AG09309 (cell line): ENCODE measurements around the gene TRAF2.

Experiments used
- DNase-seq: peaks from one replicate; pipeline ENCODE4 v3.0.0-alpha.2; 2010; ENCODE audit warnings: low read depth
- H3K4me3 ChIP-seq: 2 replicates; pipeline ENCODE4 v1.5.1; 2011; ENCODE audit warnings: mild to moderate bottlenecking, low read depth, low read length, moderate library complexity; ENCODE audit not compliant: control insufficient read depth
- TF ChIP-seq, protein P1 (sequence below): IDR thresholded peaks from 2 replicates; pipeline ENCODE4 v1.5.1; 2011; ENCODE audit warnings: mild to moderate bottlenecking, low read depth, low read length, inconsistent platforms; ENCODE audit not compliant: insufficient read depth, control insufficient read depth; ENCODE audit errors: missing control alignments

The TRAF2 gene

DNA sequence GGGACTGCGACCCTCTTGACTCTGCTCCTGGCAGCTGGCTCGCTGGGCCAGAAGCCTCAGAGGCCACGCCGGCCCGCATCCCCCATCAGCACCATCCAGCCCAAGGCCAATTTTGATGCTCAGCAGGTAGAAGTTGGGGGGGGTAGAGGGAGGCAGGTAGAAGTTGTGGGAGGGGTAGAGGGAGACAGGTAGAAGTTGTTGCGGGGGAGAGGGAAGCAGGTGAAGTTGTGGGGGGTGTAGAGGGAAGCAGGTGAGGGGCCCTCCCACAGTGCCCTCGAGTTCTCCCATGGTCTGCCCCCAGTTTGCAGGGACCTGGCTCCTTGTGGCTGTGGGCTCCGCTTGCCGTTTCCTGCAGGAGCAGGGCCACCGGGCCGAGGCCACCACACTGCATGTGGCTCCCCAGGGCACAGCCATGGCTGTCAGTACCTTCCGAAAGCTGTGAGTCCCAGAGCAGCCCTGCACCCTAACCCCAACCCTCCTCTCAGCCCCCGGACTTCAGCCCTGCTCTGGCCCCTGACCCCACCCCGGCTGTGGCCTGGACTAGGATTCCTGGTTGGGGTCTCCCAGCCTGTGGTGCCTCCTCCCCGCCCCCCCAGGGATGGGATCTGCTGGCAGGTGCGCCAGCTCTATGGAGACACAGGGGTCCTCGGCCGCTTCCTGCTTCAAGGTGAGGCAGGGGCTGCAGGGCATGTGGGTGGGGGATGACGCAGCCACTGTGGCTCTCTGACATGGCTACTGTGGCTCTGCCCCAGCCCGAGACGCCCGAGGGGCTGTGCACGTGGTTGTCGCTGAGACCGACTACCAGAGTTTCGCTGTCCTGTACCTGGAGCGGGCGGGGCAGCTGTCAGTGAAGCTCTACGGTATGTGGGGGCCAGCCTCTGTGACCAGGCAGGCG is 59.3 kb downstream of the TRAF2 start:
- H3K4me3 ChIP-seq = no peak overlapping the region
- TF ChIP-seq, protein P1, sequence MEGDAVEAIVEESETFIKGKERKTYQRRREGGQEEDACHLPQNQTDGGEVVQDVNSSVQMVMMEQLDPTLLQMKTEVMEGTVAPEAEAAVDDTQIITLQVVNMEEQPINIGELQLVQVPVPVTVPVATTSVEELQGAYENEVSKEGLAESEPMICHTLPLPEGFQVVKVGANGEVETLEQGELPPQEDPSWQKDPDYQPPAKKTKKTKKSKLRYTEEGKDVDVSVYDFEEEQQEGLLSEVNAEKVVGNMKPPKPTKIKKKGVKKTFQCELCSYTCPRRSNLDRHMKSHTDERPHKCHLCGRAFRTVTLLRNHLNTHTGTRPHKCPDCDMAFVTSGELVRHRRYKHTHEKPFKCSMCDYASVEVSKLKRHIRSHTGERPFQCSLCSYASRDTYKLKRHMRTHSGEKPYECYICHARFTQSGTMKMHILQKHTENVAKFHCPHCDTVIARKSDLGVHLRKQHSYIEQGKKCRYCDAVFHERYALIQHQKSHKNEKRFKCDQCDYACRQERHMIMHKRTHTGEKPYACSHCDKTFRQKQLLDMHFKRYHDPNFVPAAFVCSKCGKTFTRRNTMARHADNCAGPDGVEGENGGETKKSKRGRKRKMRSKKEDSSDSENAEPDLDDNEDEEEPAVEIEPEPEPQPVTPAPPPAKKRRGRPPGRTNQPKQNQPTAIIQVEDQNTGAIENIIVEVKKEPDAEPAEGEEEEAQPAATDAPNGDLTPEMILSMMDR = no peak
- DNase-seq = no peak

DNA sequence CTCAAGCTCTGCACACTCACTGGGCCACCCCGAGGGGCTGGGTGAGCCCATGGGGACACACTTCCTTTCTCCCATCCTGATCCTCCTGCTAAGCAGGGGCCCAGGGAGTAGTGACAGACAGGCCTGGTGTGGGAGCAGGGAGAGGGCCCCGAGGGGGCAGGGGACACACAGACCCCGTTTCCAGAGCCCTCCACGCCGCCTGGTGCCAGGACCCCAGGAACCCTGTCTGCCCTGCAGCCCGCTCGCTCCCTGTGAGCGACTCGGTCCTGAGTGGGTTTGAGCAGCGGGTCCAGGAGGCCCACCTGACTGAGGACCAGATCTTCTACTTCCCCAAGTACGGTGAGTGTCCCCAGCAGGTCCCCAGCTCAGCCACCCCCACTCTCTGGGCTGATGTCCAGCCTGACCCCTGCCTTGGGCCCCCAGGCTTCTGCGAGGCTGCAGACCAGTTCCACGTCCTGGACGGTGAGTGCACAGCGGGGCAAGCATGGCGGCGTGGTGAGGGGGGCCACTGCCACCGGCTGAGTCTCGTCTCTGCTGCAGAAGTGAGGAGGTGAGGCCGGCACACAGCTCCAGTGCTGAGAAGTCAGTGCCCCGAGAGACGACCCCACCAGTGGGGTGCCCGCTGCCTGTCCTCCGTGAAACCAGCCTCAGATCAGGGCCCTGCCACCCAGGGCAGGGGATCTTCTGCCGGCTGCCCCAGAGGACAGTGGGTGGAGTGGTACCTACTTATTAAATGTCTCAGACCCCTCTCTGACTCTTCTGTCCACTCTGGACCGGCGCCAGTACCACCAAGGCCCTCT is 60.1 kb downstream of the TRAF2 start:
- DNase-seq = no peak
- no peak overlapping the region for H3K4me3 ChIP-seq
- TF ChIP-seq, protein P1 = no peak

DNA sequence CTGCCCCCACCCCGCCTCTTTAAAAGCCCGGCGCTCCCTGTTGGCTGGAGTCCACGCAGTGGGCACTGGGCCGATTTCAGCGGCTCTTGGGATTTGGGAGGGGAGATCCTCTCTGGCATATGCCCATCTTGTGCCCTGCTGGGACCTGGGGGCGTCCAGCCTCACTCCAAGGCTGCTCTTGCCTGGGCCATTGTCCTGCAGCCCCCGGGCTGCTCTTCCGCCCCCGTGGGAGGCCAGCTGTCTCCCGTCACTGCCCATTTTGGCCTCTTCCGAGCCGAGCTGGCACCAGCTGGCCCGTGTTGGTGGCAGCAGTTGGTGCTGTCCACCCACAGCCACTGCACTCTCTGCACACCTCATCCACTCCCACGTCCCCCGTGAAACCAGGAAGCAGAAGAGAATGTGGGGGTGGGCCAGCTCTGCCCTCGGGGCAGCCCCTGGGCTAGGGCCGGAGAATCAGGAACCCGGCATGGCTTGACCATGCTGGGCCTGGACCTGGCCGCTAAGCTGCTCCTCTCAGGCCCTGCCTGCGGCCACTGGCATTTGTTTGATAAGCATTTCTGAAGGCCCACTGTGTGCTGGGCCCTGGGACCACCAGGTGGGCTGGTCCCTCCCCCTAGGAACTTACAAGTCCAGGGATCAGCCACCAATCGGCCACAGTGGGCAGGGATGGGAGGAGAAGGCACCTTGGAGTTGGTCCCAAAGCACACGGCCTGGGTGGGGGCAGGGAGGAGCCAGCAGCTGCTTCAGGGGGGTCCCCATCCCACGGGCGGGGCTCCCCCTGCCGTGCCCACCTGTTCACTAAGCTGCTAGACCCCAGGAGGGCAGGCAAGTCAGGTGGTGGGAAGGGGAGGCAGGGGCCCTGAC is 60.9 kb downstream of the TRAF2 start:
- DNase-seq = no peak
- no peak overlapping the region for H3K4me3 ChIP-seq
- TF ChIP-seq, protein P1 = no peak

DNA sequence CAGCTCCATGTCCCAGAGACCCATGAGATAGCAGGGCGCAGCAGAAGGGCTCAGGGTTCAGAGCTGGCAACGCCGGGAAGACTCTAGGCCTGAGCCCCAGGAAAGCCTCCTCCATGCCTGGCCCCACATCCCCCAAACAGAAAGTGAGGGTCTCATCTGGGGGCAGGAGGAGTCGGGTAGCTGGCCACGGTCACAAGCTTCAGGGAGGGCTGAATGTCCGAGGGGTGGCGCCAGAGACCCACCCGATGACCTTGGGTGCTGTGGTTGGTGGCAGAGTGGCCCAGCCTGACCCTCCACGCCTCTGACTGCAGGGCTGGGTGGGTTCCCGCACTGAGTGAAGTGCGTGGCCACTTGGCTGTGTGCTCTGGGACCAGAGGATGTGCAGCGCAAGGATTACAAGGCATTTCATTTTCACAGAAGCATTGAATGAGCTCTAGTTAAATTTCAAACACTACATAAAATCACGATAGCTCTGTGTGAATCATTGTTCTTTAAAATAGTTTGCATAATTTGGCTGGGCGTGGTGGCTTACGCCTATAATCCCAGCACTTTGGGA is 61.7 kb downstream of the TRAF2 start:
- TF ChIP-seq, protein P1 = peak; percentile 63
- DNase-seq = peak; percentile 17
- H3K4me3 ChIP-seq = no peak overlapping the region

DNA sequence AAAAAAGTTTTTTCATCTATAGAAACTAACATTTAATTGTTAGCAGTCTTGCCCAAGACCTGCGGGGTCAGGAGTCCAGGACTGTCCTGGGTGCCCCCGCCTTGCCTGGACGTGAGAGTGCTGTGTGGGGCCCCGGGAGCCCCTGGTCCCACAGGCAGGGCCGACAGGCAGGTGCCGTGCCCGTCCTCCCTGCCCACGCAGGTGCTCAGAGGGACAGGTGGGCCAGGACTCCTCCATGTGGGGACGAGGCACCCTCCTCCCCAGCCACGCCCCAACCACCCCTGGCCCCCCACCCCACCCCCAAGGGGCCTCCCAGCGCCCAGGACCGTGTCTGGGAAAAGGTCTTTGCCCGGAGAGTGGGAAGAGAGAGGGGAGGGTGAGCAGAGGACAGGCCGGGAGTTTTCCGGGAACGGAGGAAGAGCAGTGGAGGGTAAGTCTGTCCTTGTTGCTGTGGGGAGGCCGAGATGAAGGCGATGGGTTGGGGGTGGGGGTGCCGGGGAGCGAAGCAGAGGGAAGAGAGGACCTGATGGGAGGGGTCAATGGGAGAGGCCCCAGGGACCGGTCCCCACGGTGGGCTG is 63.0 kb downstream of the TRAF2 start:
- TF ChIP-seq, protein P1 = no peak
- peak overlapping the region; percentile 59 for H3K4me3 ChIP-seq
- no peak for DNase-seq
